OCI-LY1 (cell line): ENCODE measurements around the gene NFU1.

Experiments used
- H2AFZ ChIP-seq: fragments of 200-600 bp; sonication (generic), shearing (Covaris generic); 2 replicates; pipeline ENCODE4 v1.6.0; 2014; ENCODE audit warnings: antibody characterized with exemption, mild to moderate bottlenecking, low read length
- H3F3A ChIP-seq: fragments of 200-600 bp; sonication (generic), shearing (Covaris generic); 2 replicates; pipeline ENCODE4 v1.6.0; 2014; ENCODE audit warnings: mild to moderate bottlenecking, antibody characterized with exemption, low read length, moderate library complexity; ENCODE audit not compliant: insufficient read depth
- H3K27ac ChIP-seq: fragments of 200-600 bp; sonication (generic); 2 replicates; pipeline ENCODE4 v1.5.1; 2014; ENCODE audit warnings: low read length, mixed run types, mild to moderate bottlenecking, low read depth; ENCODE audit not compliant: poor library complexity, severe bottlenecking
- H3K27me3 ChIP-seq: fragments of 200-600 bp; sonication (generic); 2 replicates; pipeline ENCODE4 v1.6.0; 2014; ENCODE audit warnings: antibody characterized with exemption, mild to moderate bottlenecking, low read length, moderate library complexity; ENCODE audit not compliant: insufficient read depth
- H3K36me3 ChIP-seq: fragments of 200-600 bp; sonication (generic); 2 replicates; pipeline ENCODE4 v1.6.1; 2014; ENCODE audit warnings: mild to moderate bottlenecking, antibody characterized with exemption, low read length, moderate library complexity, mixed read lengths; ENCODE audit not compliant: insufficient read depth
- H3K4me1 ChIP-seq: fragments of 200-600 bp; sonication (generic); 2 replicates; pipeline ENCODE4 v1.5.1; 2014; ENCODE audit warnings: mild to moderate bottlenecking, low read length, moderate library complexity; ENCODE audit not compliant: insufficient read depth, severe bottlenecking
- H3K4me2 ChIP-seq: fragments of 200-600 bp; sonication (generic), shearing (Covaris generic); 2 replicates; pipeline ENCODE4 v1.6.1; 2014; ENCODE audit warnings: low read length
- H3K4me3 ChIP-seq: fragments of 200-600 bp; sonication (generic); 2 replicates; pipeline ENCODE4 v1.5.1; 2014; ENCODE audit warnings: low read length, low read depth, mild to moderate bottlenecking, mixed read lengths; ENCODE audit not compliant: poor library complexity, severe bottlenecking
- H3K79me2 ChIP-seq: fragments of 200-600 bp; shearing (Covaris generic); 2 replicates; pipeline ENCODE4 v1.6.1; 2016; ENCODE audit warnings: mixed run types, low read length, mixed read lengths; ENCODE audit not compliant: insufficient read depth
- H3K9ac ChIP-seq: fragments of 200-600 bp; sonication (generic), shearing (Covaris generic); 2 replicates; pipeline ENCODE4 v1.6.1; 2014; ENCODE audit warnings: mild to moderate bottlenecking, low read length, mixed read lengths
- H3K9me2 ChIP-seq: fragments of 200-600 bp; sonication (generic), shearing (Covaris generic); 2 replicates; pipeline ENCODE4 v1.6.1; 2014; ENCODE audit warnings: low read depth, mild to moderate bottlenecking, low read length, mixed read lengths
- H3K9me3 ChIP-seq: fragments of 200-600 bp; shearing (Covaris generic); 2 replicates; pipeline ENCODE4 v1.6.1; 2014; ENCODE audit warnings: low read length, mixed read lengths
- H4K20me1 ChIP-seq: fragments of 200-600 bp; sonication (generic), shearing (Covaris generic); 2 replicates; pipeline ENCODE4 v1.6.0; 2016; ENCODE audit warnings: mild to moderate bottlenecking, low read length; ENCODE audit not compliant: insufficient read depth
- CTCF ChIP-seq: fragments of 200-600 bp; sonication (generic), shearing (Covaris generic); IDR thresholded peaks from 2 replicates; pipeline ENCODE4 v1.5.1; 2017; ENCODE audit warnings: mild to moderate bottlenecking, antibody characterized with exemption, low read length, moderate library complexity, mixed read lengths
- EZH2 ChIP-seq: fragments of 200-600 bp; sonication (generic), shearing (Covaris generic); IDR thresholded peaks from 2 replicates; pipeline ENCODE4 v1.8.0; 2017; ENCODE audit warnings: borderline replicate concordance, mixed run types, mild to moderate bottlenecking, antibody characterized with exemption, low read length, moderate library complexity, mixed read lengths

The NFU1 gene

GRCh38 chr2:69436938-69437750 lies at the start of gene NFU1:
NFU1 (minus strand) TSS chr2:69437435; CDS start chr2:69437422, 13 bp downstream.
- H2AFZ ChIP-seq: peak within 1 kb of the TSS; percentile 91
- no peaks in the 10 kb centered on the region for H3K79me2 ChIP-seq
- H3K4me1 ChIP-seq: peaks cover 28% of the 10 kb centered on the region
- no peaks in the 10 kb centered on the region for H4K20me1 ChIP-seq
- H3K9ac ChIP-seq: peak within 1 kb of the TSS; percentile 63
- no peak for TF ChIP-seq EZH2
- peak; percentile 49 for TF ChIP-seq CTCF
- no peaks in the 10 kb centered on the region for H3K27me3 ChIP-seq
- H3K27ac ChIP-seq: peak within 1 kb of the TSS; percentile 74
- peak within 1 kb of the TSS; percentile 78 for H3K4me2 ChIP-seq
- no peaks in the 10 kb centered on the region for H3K36me3 ChIP-seq
- H3K4me3 ChIP-seq: peak within 1 kb of the TSS; percentile 69
- no peaks in the 10 kb centered on the region for H3K9me2 ChIP-seq
- H3K9me3 ChIP-seq: no peaks in the 10 kb centered on the region
- no peaks in the 10 kb centered on the region for H3F3A ChIP-seq

- Histone ChIP-seq H3K79me2 (no peaks in the 10 kb centered on the region), H3F3A (no peaks in the 10 kb centered on the region), H4K20me1 (no peaks in the 10 kb centered on the region), H3K27ac (no peak overlapping the region), H3K9me2 (no peaks in the 10 kb centered on the region), H3K4me2 (no peak overlapping the region), H3K4me1 (peaks cover 22% of the 10 kb centered on the region), H3K27me3 (no peaks in the 10 kb centered on the region), H3K4me3 (no peak overlapping the region), H2AFZ (no peak overlapping the region), H3K9me3 (no peaks in the 10 kb centered on the region), H3K36me3 (no peaks in the 10 kb centered on the region), H3K9ac (no peak overlapping the region)
- TF ChIP-seq CTCF (no peak), EZH2 (no peak)
Measured at GRCh38 chr2:69483696-69484095, 46.5 kb upstream of the NFU1 start.

- peaks cover 22% of the 10 kb centered on the region for H3K4me1 ChIP-seq
- no peak overlapping the region for H3K4me3 ChIP-seq
- no peaks in the 10 kb centered on the region for H3K27me3 ChIP-seq
- no peak overlapping the region for H3K27ac ChIP-seq
- H3K4me2 ChIP-seq: no peak overlapping the region
- H3K36me3 ChIP-seq: no peaks in the 10 kb centered on the region
- H3K9ac ChIP-seq: no peak overlapping the region
- no peaks in the 10 kb centered on the region for H3K9me2 ChIP-seq
- no peak overlapping the region for H2AFZ ChIP-seq
- H3K9me3 ChIP-seq: no peaks in the 10 kb centered on the region
- no peaks in the 10 kb centered on the region for H4K20me1 ChIP-seq
- no peak for TF ChIP-seq CTCF
- no peak for TF ChIP-seq EZH2
- no peaks in the 10 kb centered on the region for H3K79me2 ChIP-seq
- no peaks in the 10 kb centered on the region for H3F3A ChIP-seq
Measured at GRCh38 chr2:69483024-69483423, 45.8 kb upstream of the NFU1 start.
